HFFc6 (cell line): ENCODE measurements around the gene FUOM. TPM values are rescaled to one million over a fixed set of nuclear protein-coding genes. Genes with fewer than 3 reads are reported as not detected.
A peak's percentile ranks its signal among the peaks of the same experiment; 100 is the strongest.
"Not testable (repeated sequence)": the region's sequence is repeated elsewhere in the genome, so short reads cannot be mapped to it uniquely, and the experiment has no call there.

Source experiments
- DNase-seq: peaks from one replicate; pipeline ENCODE4 v3.0.0-alpha.2; 2018
- H3K27ac Mint-ChIP-seq: 2 replicates; pipeline ENCODE4 v1.8.0; 2020; ENCODE audit warnings: mild to moderate bottlenecking, mixed read lengths
- H3K27me3 Mint-ChIP-seq: 2 replicates; pipeline ENCODE4 v1.8.0; 2021; ENCODE audit warnings: mild to moderate bottlenecking, moderate library complexity, mixed read lengths; ENCODE audit not compliant: insufficient read depth
- H3K36me3 Mint-ChIP-seq: 2 replicates; pipeline ENCODE4 v1.8.0; 2021; ENCODE audit warnings: low read depth, mixed read lengths
- H3K4me1 Mint-ChIP-seq: 2 replicates; pipeline ENCODE4 v1.8.0; 2020; ENCODE audit warnings: low read depth, mixed read lengths
- H3K4me3 Mint-ChIP-seq: 2 replicates; pipeline ENCODE4 v1.8.0; 2020; ENCODE audit warnings: mild to moderate bottlenecking, moderate library complexity, mixed read lengths
- H3K9me3 Mint-ChIP-seq: 2 replicates; pipeline ENCODE4 v1.8.0; 2020; ENCODE audit warnings: mild to moderate bottlenecking, mixed read lengths
- CTCF ChIP-seq: fragments of 200-600 bp; sonication (generic); IDR thresholded peaks from 2 replicates; pipeline ENCODE4 v1.5.0; 2021; ENCODE audit warnings: antibody characterized with exemption, mild to moderate bottlenecking
- total RNA-seq, 6 experiments: library from RNA; stranded (reverse); fragmentation: NEBNext Ultra II Directional; extraction: Animal tissue kit (Norgen Biotek cat#: 25700); gene quantifications; 2 replicates in 1 of 6; 3 replicates in 5 of 6; pipeline ENCODE4 v1.2.3, GENCODE V29; 2021

FUOM gene
- total RNA-seq, 6 experiments from 2014 or later: 0.55 to 8.9 (median 7.8) TPM

GRCh38 chr10:133326745-133327650 lies 30.8 kb downstream of the FUOM start:
- Mint-ChIP-seq H3K4me3 (no peak overlapping the region), H3K9me3 (no peaks in the 10 kb centered on the region), H3K27ac (no peak overlapping the region), H3K4me1 (peaks cover 16% of the 10 kb centered on the region; the same call in 1 of the 2 replicates), H3K36me3 (no peaks in the 10 kb centered on the region), H3K27me3 (peaks cover 27% of the 10 kb centered on the region)
- DNase-seq: no peak
- TF ChIP-seq CTCF: no peak

- DNase-seq: no peak
- Mint-ChIP-seq H3K36me3 (no peaks in the 10 kb centered on the region), H3K4me3 (no peak overlapping the region), H3K4me1 (peaks cover 16% of the 10 kb centered on the region; the same call in 1 of the 2 replicates), H3K9me3 (peaks cover 3% of the 10 kb centered on the region; the same call in 1 of the 2 replicates), H3K27ac (no peak overlapping the region), H3K27me3 (peaks cover 20% of the 10 kb centered on the region)
- no peak for TF ChIP-seq CTCF
These were observed 31.6 kb downstream of the FUOM start for GRCh38 chr10:133326223-133326551.

- Mint-ChIP-seq H3K9me3 (peaks cover 8% of the 10 kb centered on the region; the same call in 1 of the 2 replicates), H3K27ac (no peak overlapping the region), H3K27me3 (peaks cover 16% of the 10 kb centered on the region), H3K36me3 (no peaks in the 10 kb centered on the region), H3K4me3 (peak overlapping the region; percentile 41; the same call in 1 of the 2 replicates), H3K4me1 (peaks cover 16% of the 10 kb centered on the region; the same call in 1 of the 2 replicates)
- no peak for DNase-seq
- TF ChIP-seq CTCF: no peak
These were observed 32.2 kb downstream of the FUOM start for GRCh38 chr10:133325440-133326222.

- no peak overlapping the region for H3K4me3 Mint-ChIP-seq
- peaks cover 13% of the 10 kb centered on the region for H3K9me3 Mint-ChIP-seq
- no peak overlapping the region for H3K27ac Mint-ChIP-seq
- H3K36me3 Mint-ChIP-seq: no peaks in the 10 kb centered on the region
- peaks cover 16% of the 10 kb centered on the region for H3K27me3 Mint-ChIP-seq
- no peak for DNase-seq
- no peak for TF ChIP-seq CTCF
- peaks cover 14% of the 10 kb centered on the region; the same call in 1 of the 2 replicates for H3K4me1 Mint-ChIP-seq
These were observed 33.0 kb downstream of the FUOM start for GRCh38 chr10:133324857-133325260.

- no peak overlapping the region for H3K27ac Mint-ChIP-seq
- peaks cover 10% of the 10 kb centered on the region for H3K4me1 Mint-ChIP-seq
- H3K9me3 Mint-ChIP-seq: peaks cover 15% of the 10 kb centered on the region
- no peak overlapping the region for H3K4me3 Mint-ChIP-seq
- peaks cover 14% of the 10 kb centered on the region for H3K27me3 Mint-ChIP-seq
- TF ChIP-seq CTCF: no peak
- H3K36me3 Mint-ChIP-seq: no peaks in the 10 kb centered on the region
- peak; percentile 26 for DNase-seq
These were observed 33.5 kb downstream of the FUOM start for GRCh38 chr10:133324198-133324792.

- H3K27me3 Mint-ChIP-seq: peaks cover 19% of the 10 kb centered on the region
- H3K4me1 Mint-ChIP-seq, H3K36me3 Mint-ChIP-seq, H3K4me3 Mint-ChIP-seq, DNase-seq, H3K27ac Mint-ChIP-seq: not testable (repeated sequence)
- H3K9me3 Mint-ChIP-seq: peaks cover 18% of the 10 kb centered on the region
These were observed 35.6 kb downstream of the FUOM start for GRCh38 chr10:133322064-133322709.

- not testable (repeated sequence) for H3K4me3 Mint-ChIP-seq, H3K36me3 Mint-ChIP-seq, H3K27ac Mint-ChIP-seq, H3K4me1 Mint-ChIP-seq, DNase-seq
- H3K27me3 Mint-ChIP-seq: peaks cover 14% of the 10 kb centered on the region
- H3K9me3 Mint-ChIP-seq: peaks cover 18% of the 10 kb centered on the region
These were observed 36.9 kb downstream of the FUOM start for GRCh38 chr10:133320852-133321422.
